BE2C (cell line): ENCODE data around the gene MAP1LC3B.

Experiments used
- DNase-seq: peaks from one replicate; pipeline ENCODE4 v3.0.0-alpha.2; 2020
- H3K27me3 ChIP-seq: fragments of 250-450 bp; sonication (Bioruptor Pico); 2 replicates; pipeline ENCODE4 v1.5.1; 2020; ENCODE audit warnings: mild to moderate bottlenecking
- H3K36me3 ChIP-seq: fragments of 250-450 bp; sonication (Bioruptor Pico); 2 replicates; pipeline ENCODE4 v1.5.1; 2020; ENCODE audit warnings: mild to moderate bottlenecking
- H3K4me1 ChIP-seq: fragments of 250-450 bp; sonication (Bioruptor Pico); 2 replicates; pipeline ENCODE4 v1.5.1; 2020
- H3K4me3 ChIP-seq: 2 replicates; pipeline ENCODE4 v1.5.1; 2011; ENCODE audit warnings: low read depth, low read length
- H3K9me3 ChIP-seq: fragments of 250-450 bp; sonication (Bioruptor Pico); 2 replicates; pipeline ENCODE4 v1.5.1; 2020
- CTCF ChIP-seq: IDR thresholded peaks from 2 replicates; pipeline ENCODE4 v1.5.1; 2012; ENCODE audit warnings: mild to moderate bottlenecking, low read depth, low read length

MAP1LC3B gene

GRCh38 chr16:87425941-87426340, 33.8 kb downstream of the MAP1LC3B start:
- no peak overlapping the region for H3K4me3 ChIP-seq
- H3K27me3 ChIP-seq: no peaks in the 10 kb centered on the region
- H3K36me3 ChIP-seq: peaks cover 25% of the 10 kb centered on the region
- no peaks in the 10 kb centered on the region for H3K9me3 ChIP-seq
- H3K4me1 ChIP-seq: no peaks in the 10 kb centered on the region
- DNase-seq: no peak
- TF ChIP-seq CTCF: no peak

DNA sequence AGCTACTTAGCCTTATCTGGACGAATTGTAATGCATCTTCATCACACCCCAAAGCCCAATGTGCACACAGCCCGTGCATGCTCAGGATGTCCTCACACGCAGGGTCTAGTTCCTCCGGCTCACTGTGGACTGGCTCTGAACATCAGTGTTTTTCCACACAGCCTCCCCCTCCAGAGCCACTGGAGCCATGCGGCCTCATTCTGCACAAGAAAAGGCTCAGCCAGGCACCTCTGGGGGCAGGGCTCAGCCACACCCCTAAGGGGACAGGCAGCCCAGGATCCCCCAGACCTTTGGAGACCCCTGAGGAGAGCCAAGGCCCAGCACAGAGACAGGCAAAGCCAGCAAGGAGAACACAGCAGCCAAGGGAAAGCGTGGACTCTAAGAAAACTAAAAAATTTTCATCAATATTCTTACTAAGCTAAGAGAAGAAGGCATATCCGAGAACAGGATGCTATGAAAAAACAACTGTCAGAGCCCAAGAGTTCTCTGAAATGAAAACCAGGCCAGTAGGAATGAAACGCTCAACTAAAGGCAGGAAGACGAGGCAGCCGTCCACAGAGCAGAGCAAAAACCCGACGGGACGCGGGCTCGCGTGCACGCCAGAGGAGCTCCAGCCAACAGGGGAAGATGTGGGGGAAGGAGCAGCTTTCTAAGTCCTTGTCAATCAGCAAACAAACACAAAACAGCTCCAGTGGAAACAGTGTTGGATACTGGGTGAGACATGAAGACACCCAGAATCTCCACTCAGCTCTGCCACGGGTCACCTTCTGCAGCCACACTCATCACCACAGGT, 34.5 kb downstream of the MAP1LC3B start:
- no peaks in the 10 kb centered on the region for H3K9me3 ChIP-seq
- H3K4me1 ChIP-seq: no peaks in the 10 kb centered on the region
- H3K36me3 ChIP-seq: peaks cover 22% of the 10 kb centered on the region
- no peak for TF ChIP-seq CTCF
- H3K27me3 ChIP-seq: no peaks in the 10 kb centered on the region
- DNase-seq: no peak
- no peak overlapping the region for H3K4me3 ChIP-seq

- Histone ChIP-seq H3K9me3 (no peaks in the 10 kb centered on the region), H3K4me3 (no peak overlapping the region), H3K4me1 (peaks cover 8% of the 10 kb centered on the region), H3K36me3 (peaks cover 17% of the 10 kb centered on the region), H3K27me3 (no peaks in the 10 kb centered on the region)
- no peak for TF ChIP-seq CTCF
- peak; percentile 46 for DNase-seq
These were observed 39.8 kb downstream of the MAP1LC3B start for GRCh38 chr16:87431926-87432325.

GRCh38 chr16:87432330-87432915, 40.3 kb downstream of the MAP1LC3B start:
- H3K27me3 ChIP-seq: no peaks in the 10 kb centered on the region
- no peak overlapping the region for H3K4me3 ChIP-seq
- peaks cover 8% of the 10 kb centered on the region for H3K4me1 ChIP-seq
- TF ChIP-seq CTCF: no peak
- peaks cover 17% of the 10 kb centered on the region for H3K36me3 ChIP-seq
- no peaks in the 10 kb centered on the region for H3K9me3 ChIP-seq
- DNase-seq: no peak

GRCh38 chr16:87434146-87434667, 42.1 kb downstream of the MAP1LC3B start:
- no peak for TF ChIP-seq CTCF
- no peaks in the 10 kb centered on the region for H3K27me3 ChIP-seq
- H3K9me3 ChIP-seq: no peaks in the 10 kb centered on the region
- DNase-seq: no peak
- H3K4me1 ChIP-seq: peaks cover 8% of the 10 kb centered on the region
- no peak overlapping the region for H3K4me3 ChIP-seq
- peaks cover 16% of the 10 kb centered on the region for H3K36me3 ChIP-seq
